ENCODE measurements around the gene ZNF335.
"Not testable (repeated sequence)": the region's sequence is repeated elsewhere in the genome, so short reads cannot be mapped to it uniquely, and the experiment has no call there.

Gene ZNF335

DNA sequence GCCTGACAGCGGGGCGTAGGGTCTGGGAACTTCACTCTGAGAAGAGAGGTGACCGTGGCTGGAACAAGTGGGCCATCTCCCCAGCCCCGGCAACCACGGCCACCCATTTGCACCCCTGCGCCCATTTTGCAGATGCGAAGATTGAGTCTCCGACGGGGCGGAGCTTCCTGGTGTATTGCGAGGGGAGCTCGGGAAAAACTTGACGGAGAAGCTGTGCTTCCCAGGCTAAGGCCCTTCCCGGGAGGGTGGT, 653 bp downstream of the ZNF335 start:
- no peak for DNase-seq (ENCODE audit: low read depth)

DNA sequence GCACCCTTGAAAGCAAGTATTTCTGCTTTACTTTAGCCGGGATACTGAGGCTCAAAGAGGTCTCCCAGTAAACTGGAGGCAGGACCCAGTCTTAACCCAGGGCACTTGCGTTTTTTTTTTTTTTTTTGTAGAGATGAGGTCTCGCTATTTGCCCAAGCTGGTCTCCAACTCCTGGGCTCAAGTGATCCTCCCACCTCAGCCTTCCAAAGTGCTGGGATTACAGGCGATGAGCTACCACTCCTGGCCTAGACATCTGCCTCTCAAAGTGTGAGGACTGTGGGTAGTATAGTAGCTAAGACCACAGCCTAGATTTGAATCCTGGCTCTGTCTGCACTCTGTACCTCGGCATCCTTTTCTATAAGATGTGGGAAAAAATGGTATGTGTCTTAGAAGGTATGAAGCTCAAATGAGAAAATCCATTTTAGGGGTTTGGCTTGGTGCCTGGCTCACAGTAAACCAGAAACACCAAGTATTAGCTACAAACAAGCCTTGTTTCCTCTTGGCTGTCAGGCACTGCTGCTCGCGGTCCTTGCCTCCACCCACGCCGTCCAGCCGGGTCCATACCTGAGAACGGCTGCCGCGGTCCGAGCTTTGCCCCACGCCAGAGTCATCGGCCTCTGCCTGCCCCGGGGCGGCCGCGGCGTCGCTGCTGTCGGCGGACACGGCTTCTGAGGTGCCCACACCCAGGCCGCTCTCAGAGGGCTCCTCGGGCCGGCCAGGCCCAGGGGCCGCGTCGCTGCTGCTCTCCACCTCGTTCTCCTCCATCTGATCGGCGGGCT, 1.2 kb downstream of the ZNF335 start:
- DNase-seq (ENCODE audit: low read depth): no peak

DNA sequence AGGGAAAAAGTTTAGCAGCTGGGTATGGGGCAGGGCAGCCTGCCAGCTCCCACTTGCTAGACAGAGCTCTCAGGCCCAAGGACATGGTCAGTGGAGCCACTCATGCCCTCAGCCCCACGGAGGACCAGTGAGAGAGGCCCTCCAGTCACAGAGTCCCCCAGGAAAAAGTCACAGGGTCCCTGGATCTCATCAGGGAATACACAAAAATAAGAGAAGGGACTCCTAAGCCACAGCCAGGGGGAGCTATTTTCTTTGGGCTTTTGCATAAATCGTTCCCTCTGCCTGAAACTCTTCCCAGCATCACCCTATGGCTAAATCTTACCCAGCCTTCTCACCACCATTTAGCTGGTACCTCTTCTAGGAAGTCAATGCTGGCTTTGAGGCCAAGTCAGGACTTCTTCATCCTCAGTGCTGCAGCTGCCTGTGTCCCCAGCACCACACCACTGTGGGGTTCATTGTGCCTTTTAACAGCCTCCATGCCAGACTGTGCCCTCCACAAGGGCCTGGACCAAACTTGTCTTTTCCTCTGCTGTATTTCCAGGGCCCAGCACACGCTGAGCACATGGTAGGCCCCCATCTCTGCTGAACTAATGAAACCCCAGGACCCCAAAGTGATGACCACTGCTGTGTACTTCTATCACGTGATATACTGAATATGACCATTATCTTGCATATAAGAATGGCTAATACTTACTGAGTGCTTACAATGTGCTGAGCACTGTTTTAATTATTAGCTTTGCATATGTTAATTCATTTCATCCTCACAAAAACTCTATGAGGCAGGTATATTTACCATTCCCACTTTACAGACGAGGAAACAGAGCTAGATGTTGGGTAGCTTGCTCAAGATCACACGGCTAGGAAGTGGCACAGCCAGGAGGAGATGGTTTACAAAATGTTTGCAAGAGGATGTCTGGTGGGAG, 2.0 kb downstream of the ZNF335 start:
- peak; percentile 40 for DNase-seq (ENCODE audit: low read depth)

DNA sequence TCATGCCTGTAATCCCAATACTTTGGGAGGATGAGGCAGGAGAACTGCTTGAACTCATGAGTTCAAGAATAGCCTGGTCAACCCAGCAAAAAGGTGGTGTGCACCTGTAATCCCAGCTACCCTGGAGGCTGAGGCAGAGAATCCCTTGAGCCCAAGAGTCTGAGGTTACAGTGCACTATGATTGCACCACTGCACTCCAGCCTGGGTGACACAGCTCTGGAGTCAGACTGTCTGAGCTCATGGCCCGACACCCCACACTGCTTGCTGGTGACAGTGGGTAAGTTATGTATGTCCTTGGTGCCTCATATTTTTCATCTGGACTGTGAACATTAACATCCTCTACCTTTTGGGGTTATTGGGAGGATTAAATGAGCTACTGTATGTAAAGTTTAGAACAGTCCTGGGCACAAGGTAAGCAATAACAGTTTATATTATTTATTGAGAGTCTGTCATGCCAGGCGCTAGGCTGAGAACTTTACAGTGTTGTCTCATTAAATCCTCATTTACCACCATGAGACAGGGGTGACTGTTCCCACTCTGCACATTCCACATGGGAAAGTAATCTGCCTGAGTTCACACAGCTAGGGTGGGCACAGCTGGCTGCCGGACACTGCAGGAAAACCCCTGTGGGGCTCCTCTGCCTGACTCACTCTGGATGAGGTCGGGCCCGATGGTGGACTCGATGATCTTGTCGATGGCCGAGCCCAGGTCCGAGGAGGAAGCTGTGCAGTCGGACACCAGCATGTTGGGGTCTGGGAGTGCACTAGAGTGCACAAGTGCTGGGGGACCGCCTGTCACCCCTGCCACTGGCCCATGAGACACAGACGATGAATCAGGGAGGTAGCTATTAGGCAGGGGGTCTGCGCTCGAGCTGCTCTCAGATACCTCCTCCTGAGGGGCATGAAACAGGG, 2.9 kb downstream of the ZNF335 start:
- DNase-seq (ENCODE audit: low read depth): no peak

DNA sequence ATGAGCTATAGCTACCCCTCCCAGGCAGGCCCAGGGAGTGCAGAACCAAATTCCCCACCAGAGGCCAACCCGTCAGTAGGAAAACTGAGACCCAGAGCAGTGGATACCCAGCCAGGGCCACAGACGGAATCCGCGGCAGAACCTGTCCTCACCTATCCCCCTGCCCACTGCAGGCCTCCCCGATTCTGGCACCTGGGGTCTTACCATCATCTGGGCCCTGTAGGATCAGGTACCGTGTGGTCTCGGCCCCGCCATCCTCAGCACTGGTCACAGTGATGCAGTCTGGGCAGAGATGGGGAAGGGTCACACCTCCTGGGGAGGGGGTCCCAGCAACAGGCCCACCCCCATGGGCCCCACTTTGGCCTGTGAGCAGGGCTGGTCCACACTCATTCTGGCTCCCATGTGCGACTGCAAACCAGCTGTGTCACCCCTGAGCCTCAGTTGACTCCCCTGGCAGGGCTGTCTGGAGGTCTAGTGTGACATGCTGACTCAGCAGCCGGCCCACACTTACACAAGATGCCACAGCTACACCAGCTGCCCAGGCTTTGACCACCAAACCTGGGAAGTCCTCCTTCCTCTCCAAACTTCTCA, 3.8 kb downstream of the ZNF335 start:
- DNase-seq (ENCODE audit: low read depth): no peak

DNA sequence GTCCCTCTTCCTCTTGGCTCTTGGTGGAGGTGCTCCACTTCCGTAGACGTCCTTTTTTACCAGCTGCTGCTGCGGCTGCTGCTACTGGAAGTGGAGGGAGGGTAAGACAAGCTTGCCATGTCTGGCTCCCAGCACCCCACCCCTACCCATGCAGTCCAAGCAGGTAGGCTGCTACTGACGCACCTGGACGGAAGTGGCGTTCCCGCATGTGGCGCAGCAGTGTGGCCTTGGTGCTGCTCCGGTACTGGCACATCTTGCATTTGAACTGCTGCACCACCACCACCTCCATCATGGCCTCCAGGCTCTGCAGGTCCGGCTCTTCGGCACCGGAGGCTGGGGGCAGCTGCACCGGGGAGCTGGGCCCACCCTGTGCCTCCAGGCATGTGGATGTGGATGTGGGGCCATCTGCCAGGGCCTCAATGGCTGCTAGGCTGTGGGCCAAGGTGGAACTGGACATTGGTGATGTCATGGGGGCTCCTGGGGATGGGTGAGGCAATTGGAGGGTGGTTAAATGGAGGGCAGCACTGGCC, 4.4 kb downstream of the ZNF335 start:
- no peak for DNase-seq (ENCODE audit: low read depth)

DNA sequence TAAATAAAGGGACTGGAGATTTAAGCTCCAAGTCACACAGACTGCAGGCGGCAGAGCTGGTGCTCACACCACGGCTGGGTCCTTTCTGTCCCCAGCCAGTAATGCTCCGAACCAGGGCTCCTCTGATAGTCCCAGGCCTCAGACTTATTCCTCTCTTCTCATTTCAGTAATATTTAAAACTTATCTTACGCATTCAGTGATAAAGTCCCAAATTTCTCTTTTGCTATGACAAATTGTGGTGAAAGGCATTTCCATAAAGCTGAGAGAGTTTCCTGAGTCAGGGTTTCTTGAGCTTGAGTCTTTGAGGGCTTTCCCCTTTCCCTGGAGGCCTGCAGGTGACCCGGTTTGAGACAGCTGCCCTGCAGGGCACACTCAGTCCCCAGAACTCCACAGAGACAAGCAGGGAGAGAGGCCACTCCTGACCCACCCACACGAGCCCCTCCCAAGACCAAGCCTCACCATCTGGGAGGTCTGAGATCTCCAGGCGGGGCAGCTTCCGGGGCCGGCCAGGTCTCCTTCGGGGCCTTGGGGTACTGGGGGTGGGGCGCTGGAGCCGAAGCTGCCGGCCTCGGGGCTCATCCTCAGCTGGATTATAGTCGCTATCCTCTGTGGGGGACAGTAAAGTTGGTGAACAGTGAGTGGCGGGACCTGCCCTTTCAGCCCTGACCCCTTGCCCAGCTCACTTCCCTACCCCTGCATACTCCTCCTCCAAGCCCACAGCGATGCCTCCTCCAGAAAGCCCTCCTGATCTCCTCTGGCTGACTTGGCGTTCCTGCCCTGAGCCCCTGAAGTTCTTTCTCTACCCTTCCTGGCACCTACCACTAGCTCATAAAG, 6.6 kb downstream of the ZNF335 start:
- no peak for DNase-seq (ENCODE audit: low read depth)

DNA sequence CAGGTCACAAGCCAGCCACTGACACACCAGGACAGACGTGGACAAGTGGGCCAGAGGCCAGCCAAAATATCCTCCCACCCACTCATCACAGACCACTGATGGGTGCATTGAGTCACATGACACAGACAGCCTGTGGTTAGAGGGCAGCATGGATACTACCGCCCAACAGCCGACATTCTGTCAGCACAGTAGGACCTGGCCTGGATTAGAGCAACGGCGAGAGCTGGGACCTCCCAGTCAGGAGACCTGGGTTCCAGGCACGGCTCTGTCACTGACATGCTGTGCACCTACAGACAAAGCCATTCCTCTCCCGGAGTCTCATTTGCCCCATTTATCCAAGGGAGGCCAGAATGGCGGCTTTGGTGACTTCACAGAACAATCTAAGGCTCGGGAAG, 8.0 kb downstream of the ZNF335 start:
- no peak for DNase-seq (ENCODE audit: low read depth)

DNA sequence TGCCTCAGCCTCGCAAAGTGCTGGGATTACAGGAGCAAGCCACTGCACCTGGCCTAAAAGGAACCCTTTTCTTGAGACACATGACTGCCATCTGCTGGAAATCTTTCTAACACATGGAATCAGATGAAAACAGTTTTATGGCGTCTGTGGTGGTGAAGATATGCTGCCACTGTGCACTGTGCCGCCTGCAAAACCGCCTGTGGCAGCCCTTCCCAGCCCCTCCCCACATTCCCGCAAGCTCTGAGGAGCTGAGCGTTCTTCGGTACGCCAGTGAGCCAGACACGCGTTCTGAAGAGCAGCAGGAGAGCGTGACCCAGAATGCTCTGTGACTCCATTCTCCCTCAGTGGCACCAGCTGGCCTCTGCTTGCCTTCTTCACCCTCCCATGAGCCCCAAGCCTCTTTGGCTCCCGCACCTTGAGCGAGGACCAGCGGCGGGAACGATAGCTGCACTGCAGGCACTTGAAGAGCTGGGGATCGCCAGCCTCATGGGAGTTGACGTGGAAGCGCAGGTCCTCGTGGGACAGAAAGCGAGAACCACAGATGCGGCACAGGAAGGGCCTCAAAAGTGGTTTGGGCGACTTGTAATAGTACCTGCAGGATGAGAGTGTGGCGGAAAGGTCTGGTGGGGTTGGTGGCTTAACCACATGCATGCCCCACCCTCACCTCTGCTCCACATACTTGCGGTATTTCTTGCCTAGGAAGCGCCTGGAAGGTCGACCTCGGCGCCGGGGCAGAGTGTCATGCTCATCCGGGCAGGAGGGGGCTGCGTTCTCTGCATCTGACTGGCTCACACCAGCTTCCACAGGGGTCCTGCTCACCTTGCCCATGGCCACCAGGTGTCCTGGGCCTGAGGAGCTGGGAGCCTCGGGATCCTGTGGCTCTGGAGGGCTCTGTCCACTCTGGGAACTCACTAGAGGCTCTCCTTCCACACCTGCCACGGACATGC, 8.7 kb downstream of the ZNF335 start:
- no peak for DNase-seq (ENCODE audit: low read depth)

DNA sequence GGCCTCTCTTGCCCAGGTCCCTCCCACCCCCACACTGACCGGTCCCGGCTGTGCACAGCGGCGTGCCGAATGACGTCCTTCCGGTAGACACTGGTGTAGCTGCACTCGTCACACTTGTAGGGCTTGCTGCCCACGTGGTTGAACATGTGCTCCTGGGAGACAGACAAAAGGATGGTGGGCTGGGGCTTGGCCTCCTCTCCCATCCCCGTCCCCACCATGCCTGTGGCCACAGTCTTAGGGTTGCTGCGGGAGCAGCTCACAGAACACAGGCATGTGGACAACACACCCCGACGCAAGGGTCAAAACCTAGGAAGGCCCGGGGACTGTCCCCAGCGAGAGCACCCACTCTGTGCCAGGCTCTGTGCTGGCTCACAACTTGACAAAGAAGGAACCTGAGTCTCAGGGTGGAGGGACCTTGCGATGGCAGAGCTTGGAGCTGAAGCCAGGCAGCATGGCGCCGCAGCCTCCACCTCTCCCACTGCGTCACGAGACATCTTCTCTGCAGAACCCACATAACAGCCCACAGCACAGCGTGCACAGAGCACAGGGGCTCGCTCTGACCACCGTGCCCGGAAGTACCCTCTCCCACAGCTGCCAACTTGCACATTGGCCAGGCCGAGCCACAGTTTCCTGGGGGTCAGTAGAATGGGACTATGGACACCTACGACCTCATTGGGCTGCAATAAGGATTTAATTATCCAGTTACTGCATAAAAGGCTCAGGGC, 9.8 kb downstream of the ZNF335 start:
- DNase-seq (ENCODE audit: low read depth): no peak

DNA sequence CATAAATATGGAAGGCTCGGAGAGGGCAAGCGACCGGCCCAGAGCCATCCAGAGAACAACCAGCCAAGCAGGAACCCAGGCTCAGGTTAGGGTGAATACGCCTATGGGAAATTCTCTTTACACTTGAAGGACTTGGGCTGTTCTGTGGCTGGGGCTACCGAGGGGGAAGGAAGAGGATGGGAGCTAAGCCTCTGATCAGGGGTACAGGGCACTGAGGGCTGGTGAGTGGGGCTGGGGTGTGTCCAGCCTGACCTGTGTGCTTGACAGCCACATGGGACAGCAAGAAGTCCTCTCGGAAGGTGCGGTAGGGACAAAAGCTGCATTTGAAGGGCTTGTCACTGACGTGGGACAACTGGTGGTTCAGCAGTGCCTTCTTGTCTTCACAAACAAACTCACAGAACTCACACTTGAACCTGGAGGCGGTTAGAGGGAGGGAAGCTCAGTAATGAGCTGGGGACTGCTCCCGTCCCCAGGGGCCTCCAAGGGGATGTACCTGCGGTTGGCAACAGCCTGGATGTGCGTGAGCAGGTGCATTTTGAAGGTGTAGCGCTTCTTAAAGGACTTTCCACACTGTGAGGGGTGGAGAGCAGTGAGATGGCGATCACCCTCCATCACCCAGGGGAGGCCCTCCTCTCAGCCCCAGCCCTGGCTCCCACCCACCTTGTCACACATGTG, 11.9 kb downstream of the ZNF335 start:
- DNase-seq (ENCODE audit: low read depth): no peak

DNA sequence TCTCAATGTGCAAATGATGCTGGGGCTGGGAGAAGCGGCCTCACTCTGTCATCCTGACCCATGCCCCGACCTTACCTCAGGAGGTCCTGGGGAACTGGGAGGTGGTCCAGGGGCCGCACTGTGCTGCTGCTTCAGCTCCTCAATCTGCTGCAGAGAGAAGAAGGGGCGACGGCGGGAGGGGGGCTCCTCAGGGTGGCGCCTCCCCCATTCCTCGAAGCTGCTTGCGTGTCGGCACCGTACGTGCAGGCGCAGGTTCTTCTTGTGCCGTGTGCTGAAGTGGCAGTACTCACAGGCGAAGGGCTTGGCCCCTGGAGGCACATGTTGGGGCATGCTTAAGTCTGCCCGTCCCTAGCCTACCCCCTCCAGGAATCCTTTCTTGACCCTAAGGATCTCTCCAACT, 12.9 kb downstream of the ZNF335 start:
- no peak for DNase-seq (ENCODE audit: low read depth)

DNA sequence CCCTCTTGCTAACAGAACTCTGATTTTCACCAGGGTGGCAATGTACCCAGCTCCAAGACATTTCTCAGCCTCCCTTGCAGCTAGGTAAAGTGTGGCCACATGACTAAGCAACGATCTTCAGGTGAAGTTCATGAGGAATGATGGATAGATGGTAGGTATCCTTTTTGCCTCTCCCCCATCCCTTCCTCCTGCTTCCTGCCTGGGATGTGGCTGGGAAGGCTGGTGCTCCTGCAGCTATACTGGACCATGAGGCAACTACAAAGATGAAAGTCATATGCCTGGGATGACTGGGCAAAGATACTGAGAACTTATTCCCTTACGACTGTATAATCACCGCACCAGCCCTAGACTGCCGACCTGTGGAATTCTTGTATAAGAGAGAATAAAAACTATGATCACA, 13.4 kb downstream of the ZNF335 start:
- DNase-seq (ENCODE audit: low read depth): no peak

DNA sequence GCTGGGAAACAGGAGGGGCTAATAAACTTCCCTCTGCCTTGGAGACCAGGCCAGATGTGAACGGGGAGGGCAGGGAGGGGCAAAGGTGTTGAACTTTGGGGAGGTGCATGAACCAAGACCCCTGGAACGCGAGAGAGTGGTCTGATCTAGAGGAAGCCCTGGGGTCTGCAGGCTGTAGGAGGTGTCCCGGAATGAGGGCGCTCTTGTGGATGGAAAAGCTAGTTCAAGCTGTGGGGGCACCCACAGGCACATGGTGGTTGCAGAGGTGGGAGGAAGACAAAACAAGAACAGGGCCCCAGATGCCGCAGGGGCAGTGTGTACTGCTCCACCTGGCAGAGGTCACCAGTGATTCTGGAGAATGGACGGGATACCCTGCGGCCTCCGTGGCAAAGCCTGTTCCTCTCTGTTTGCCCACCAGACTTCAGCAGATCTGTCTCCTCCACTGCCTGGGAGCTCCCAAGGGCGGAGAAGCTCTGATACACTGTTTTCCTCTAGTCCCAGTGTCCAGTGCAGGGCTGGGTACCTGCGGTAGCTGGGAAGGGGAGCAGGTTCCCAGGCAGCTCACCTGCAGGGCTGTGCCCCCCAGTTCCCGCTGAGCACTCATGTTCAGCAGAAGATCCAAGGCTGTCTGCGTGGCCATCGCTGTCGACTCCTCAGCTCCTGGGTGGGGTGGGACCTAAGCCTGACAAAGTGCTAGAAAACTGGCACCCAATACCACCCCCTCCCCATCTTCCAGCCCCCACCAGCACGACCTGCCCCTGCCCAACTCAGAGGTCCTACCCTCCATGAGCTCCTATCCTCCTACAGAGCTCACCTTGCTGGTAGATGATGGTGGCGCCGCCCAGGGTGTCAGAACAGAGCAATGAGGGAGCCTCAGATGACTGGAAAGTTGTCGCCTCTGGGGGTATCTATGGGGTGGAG, 14.7 kb downstream of the ZNF335 start:
- no peak for DNase-seq (ENCODE audit: low read depth)

DNA sequence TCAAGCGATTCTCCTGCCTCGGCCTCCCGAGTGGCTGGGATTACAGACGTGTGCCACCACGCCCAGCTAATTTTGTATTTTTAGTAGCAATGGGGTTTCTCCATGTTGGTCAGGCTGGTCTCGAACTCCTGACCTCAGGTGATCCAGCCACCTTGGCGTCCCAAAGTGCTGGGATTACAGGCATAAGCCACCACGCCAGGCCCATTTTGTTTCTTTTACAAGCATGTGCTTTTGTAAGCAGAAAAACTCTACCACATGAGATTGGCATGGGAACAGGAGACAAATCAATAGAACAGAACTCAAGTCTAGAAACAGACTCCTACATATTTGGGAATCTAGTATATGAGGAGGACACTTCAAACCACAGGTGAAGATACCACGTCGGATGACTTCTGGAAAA, 15.7 kb downstream of the ZNF335 start:
- not testable (repeated sequence) for DNase-seq (ENCODE audit: low read depth)

DNA sequence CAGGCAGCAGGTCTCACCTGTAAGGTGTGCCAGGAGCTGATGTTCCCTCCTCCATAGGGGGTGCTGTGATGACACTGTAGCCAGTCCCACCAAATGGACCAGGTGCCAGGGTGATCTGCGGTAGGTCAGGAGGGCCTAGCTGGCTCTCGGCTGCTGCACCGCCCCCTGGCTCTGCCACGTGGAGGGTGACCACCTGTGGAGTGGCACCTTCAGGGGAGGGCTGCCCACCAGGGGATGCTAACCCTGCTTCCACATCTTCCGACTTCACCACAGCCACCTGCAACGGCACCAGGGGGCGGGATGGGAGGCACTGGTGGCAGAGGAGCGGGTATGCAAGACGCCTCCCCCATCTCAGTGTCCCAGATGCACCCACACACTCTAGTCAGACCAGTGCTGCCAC, 18.3 kb downstream of the ZNF335 start:
- no peak for DNase-seq (ENCODE audit: low read depth)

DNA sequence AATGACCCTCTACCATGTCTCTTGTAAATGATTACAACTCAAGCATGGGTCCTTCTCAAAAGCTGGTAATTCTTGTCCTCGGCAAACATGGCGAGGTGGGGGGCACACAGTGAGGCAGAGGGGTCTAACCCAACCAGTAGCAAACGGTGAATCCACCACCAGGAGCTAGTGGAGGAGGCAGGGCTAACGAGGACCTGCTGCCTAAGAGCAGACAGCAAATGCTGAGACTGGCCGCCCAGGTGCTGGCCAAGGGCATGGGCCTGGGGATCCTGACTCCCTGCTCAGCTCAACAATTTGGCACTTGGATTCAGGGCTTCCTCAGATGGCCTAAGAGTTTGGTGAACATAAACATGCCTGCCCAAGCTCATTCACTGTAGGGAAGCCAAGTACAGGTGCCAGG, 19.1 kb downstream of the ZNF335 start:
- no peak for DNase-seq (ENCODE audit: low read depth)

All from CMK (cell line).